SK-N-SH (cell line): ENCODE data around the gene C18orf63. TPM values are rescaled to one million over a fixed set of nuclear protein-coding genes. Genes with fewer than 3 reads are reported as not detected.
A peak's percentile ranks its signal among the peaks of the same experiment; 100 is the strongest.

Experiments
- CTCF ChIA-PET: fragments of 300-600, 350-600 bp; formaldehyde crosslinking; extraction: SDS; loops from one replicate; lab custom pipeline; 2021; lab: Yijun Ruan, JAX
- POLR2A ChIA-PET: fragments of 350-600 bp; sonication (Branson Sonifier 250); formaldehyde crosslinking; extraction: SDS; loops from one replicate; lab custom pipeline; 2020; ENCODE audit warnings: antibody characterized with exemption, inconsistent platforms; lab: Yijun Ruan, JAX
- DNase-seq: peaks from one replicate; pipeline ENCODE4 v3.0.0; 2012
- H2AFZ ChIP-seq: fragments of 200-600 bp; sonication (generic); 2 replicates; pipeline ENCODE4 v1.8.1; 2016; ENCODE audit warnings: antibody characterized with exemption, mild to moderate bottlenecking, low read depth
- H3F3A ChIP-seq: fragments of 200-600 bp; sonication (generic); replicated peaks from 2 replicates; pipeline ENCODE3; 2016; ENCODE audit warnings: antibody characterized with exemption, mild to moderate bottlenecking; ENCODE audit not compliant: insufficient read depth
- H3K27ac ChIP-seq, 2 experiments: fragments of 200-500 bp in 1 of 2; fragments of 200-600 bp in 1 of 2; sonication (Bioruptor generic) in 1 of 2; sonication (generic), shearing (Covaris generic) in 1 of 2; 2 replicates each; pipeline versions ENCODE4 v1.5.1 to v1.6.1; 2014 to 2016; ENCODE audit warnings: low read depth in 2 of 2, inconsistent platforms in 1 of 2, low read length in 1 of 2, mild to moderate bottlenecking in 1 of 2, mixed read lengths in 1 of 2
- H3K27me3 ChIP-seq: fragments of 200-600 bp; sonication (generic), shearing (Covaris generic); 2 replicates; pipeline ENCODE4 v1.6.1; 2016; ENCODE audit warnings: mixed run types; ENCODE audit not compliant: insufficient read depth
- H3K36me3 ChIP-seq, 2 experiments: fragments of 200-500 bp in 1 of 2; fragments of 200-600 bp in 1 of 2; sonication (Bioruptor generic) in 1 of 2; sonication (generic) in 1 of 2; replicated peaks in 1 of 2; 2 replicates each; pipeline versions ENCODE3 to v1.5.1; 2014 to 2016; ENCODE audit warnings: low read length in 1 of 2, mild to moderate bottlenecking in 1 of 2; ENCODE audit not compliant: insufficient read depth in 2 of 2, control insufficient read depth in 1 of 2
- H3K4me1 ChIP-seq, 2 experiments: fragments of 200-500 bp in 1 of 2; fragments of 200-600 bp in 1 of 2; sonication (Bioruptor generic) in 1 of 2; sonication (generic), shearing (Covaris generic) in 1 of 2; 2 replicates each; pipeline versions ENCODE4 v1.5.1 to v1.6.1; 2014 to 2016; ENCODE audit warnings: low read depth in 1 of 2, low read length in 1 of 2, mixed run types in 1 of 2; ENCODE audit not compliant: insufficient read depth in 2 of 2, control insufficient read depth in 1 of 2
- H3K4me2 ChIP-seq: fragments of 200-600 bp; sonication (generic), shearing (Covaris generic); 2 replicates; pipeline ENCODE4 v1.6.1; 2017; ENCODE audit warnings: mixed run types
- H3K4me3 ChIP-seq, 2 experiments: fragments of 200-500 bp in 1 of 2; fragments of 200-600 bp in 1 of 2; sonication (Bioruptor generic) in 1 of 2; sonication (generic), shearing (Covaris generic) in 1 of 2; 2 replicates each; pipeline versions ENCODE4 v1.5.1 to v1.8.1; 2014 to 2016; ENCODE audit warnings: low read depth in 2 of 2, inconsistent platforms in 1 of 2, low read length in 1 of 2, mild to moderate bottlenecking in 1 of 2, mixed read lengths in 1 of 2, moderate library complexity in 1 of 2
- H3K79me2 ChIP-seq: fragments of 200-600 bp; sonication (generic); 2 replicates; pipeline ENCODE4 v1.8.1; 2017; ENCODE audit warnings: mild to moderate bottlenecking; ENCODE audit not compliant: insufficient read depth
- H3K9ac ChIP-seq: fragments of 200-600 bp; sonication (generic); 2 replicates; pipeline ENCODE4 v1.6.1; 2017; ENCODE audit warnings: mixed run types
- H3K9me2 ChIP-seq: fragments of 200-600 bp; sonication (generic); 2 replicates; pipeline ENCODE4 v1.6.1; 2017; ENCODE audit warnings: mixed run types
- H3K9me3 ChIP-seq: fragments of 200-600 bp; sonication (generic); 2 replicates; pipeline ENCODE4 v1.6.1; 2017; ENCODE audit warnings: mixed run types, mild to moderate bottlenecking, moderate library complexity
- H4K20me1 ChIP-seq: fragments of 200-600 bp; sonication (generic); 2 replicates; pipeline ENCODE4 v1.6.1; 2017; ENCODE audit warnings: mild to moderate bottlenecking, mixed run types; ENCODE audit not compliant: insufficient read depth
- CTCF ChIP-seq: fragments of 200-600 bp; sonication (generic); IDR thresholded peaks from 2 replicates; pipeline ENCODE4 v1.6.1; 2017; ENCODE audit warnings: antibody characterized with exemption, mild to moderate bottlenecking, moderate library complexity
- ELF1 ChIP-seq: IDR thresholded peaks from 2 replicates; pipeline ENCODE4 v1.4.0; 2012
- FOXJ3 ChIP-seq: sonication (generic); formaldehyde crosslinking; IDR thresholded peaks from 2 replicates; pipeline ENCODE4 v1.5.1; 2020; ENCODE audit warnings: mild to moderate bottlenecking, missing genetic modification reagents
- FOXM1 ChIP-seq: IDR thresholded peaks from 2 replicates; pipeline ENCODE4 v1.4.0; 2012; ENCODE audit warnings: low read depth, mild to moderate bottlenecking
- GABPA ChIP-seq: IDR thresholded peaks from 2 replicates; pipeline ENCODE4 v1.4.0; 2012; ENCODE audit warnings: low read depth, mild to moderate bottlenecking
- GATA2 ChIP-seq: sonication (generic); formaldehyde crosslinking; IDR thresholded peaks from 2 replicates; pipeline ENCODE4 v1.5.0; 2020; ENCODE audit warnings: mild to moderate bottlenecking, missing genetic modification reagents
- MAX ChIP-seq: IDR thresholded peaks from 2 replicates; pipeline ENCODE4 v1.4.0; 2012; ENCODE audit warnings: low read depth
- MEF2A ChIP-seq: IDR thresholded peaks from 2 replicates; pipeline ENCODE4 v1.4.0; 2012; ENCODE audit warnings: low read depth, borderline replicate concordance
- MXI1 ChIP-seq: IDR thresholded peaks from 2 replicates; pipeline ENCODE4 v1.6.1; 2012; ENCODE audit warnings: mild to moderate bottlenecking, low read depth, low read length, improper control_type of control experiment
- NFIC ChIP-seq: IDR thresholded peaks from 2 replicates; pipeline ENCODE4 v1.4.0; 2012; ENCODE audit warnings: borderline replicate concordance
- NRF1 ChIP-seq: IDR thresholded peaks from 2 replicates; pipeline ENCODE4 v1.6.1; 2012; ENCODE audit warnings: low read depth, mild to moderate bottlenecking, low read length
- PBX3 ChIP-seq: IDR thresholded peaks from 2 replicates; pipeline ENCODE4; 2012
- RAD21 ChIP-seq: IDR thresholded peaks from 2 replicates; pipeline ENCODE4 v1.6.1; 2012; ENCODE audit warnings: mild to moderate bottlenecking, low read length
- RXRA ChIP-seq: IDR thresholded peaks from 2 replicates; pipeline ENCODE4 v1.4.0; 2012; ENCODE audit warnings: low read depth, mild to moderate bottlenecking, borderline replicate concordance
- SIN3A ChIP-seq: IDR thresholded peaks from 2 replicates; pipeline ENCODE4 v1.6.1; 2012; ENCODE audit warnings: low read depth, mild to moderate bottlenecking, low read length, moderate library complexity, borderline replicate concordance
- TAF1 ChIP-seq: IDR thresholded peaks from 2 replicates; pipeline ENCODE4 v1.6.1; 2012; ENCODE audit warnings: low read depth, mild to moderate bottlenecking, low read length, moderate library complexity, borderline replicate concordance
- TCF12 ChIP-seq: IDR thresholded peaks from 2 replicates; pipeline ENCODE4 v1.4.0; 2012
- TEAD4 ChIP-seq: IDR thresholded peaks from 2 replicates; pipeline ENCODE4 v1.4.0; 2012; ENCODE audit warnings: mild to moderate bottlenecking, borderline replicate concordance; ENCODE audit not compliant: insufficient read depth
- USF1 ChIP-seq: IDR thresholded peaks from 2 replicates; pipeline ENCODE4 v1.4.0; 2012; ENCODE audit warnings: low read depth, borderline replicate concordance
- USF2 ChIP-seq: fragments of 150-350 bp; IDR thresholded peaks from 2 replicates; pipeline ENCODE4 v1.6.1; 2017; ENCODE audit warnings: antibody characterized with exemption, low read length, low read depth, borderline replicate concordance
- YY1 ChIP-seq: IDR thresholded peaks from 2 replicates; pipeline ENCODE4 v1.4.0; 2012; ENCODE audit warnings: low read depth, mild to moderate bottlenecking
- WGBS: methylation state at CpG from one replicate; pipeline ENCODE4 v1.1.6; 2017; ENCODE audit warnings: low lambda C conversion rate; 5-methylcytosine and 5-hydroxymethylcytosine counted together
- polyA plus RNA-seq, 3 experiments: library from polyadenylated mRNA; depleted of rRNA; stranded (reverse); fragments of >200 nt; gene quantifications; 2 replicates each; pipeline ENCODE4 v1.2.3, GENCODE V29; 2012

Gene C18orf63
- polyA plus RNA-seq, 1 of the 3 experiments (the other 2 are of a cell fraction): not detected

GRCh38 chr18:74316257-74317170 is 875 bp downstream of the C18orf63 start:
- TF ChIP-seq FOXM1: no peak
- TF ChIP-seq RAD21: no peak
- no peak for TF ChIP-seq NFIC
- no peak for TF ChIP-seq MXI1
- peak; percentile 18; the same call in 1 of the 2 replicates for TF ChIP-seq TEAD4
- no peak for TF ChIP-seq TCF12
- H2AFZ ChIP-seq: no peak overlapping the region
- no peak overlapping the region for H3K27ac ChIP-seq
- H3K9me2 ChIP-seq: no peaks in the 10 kb centered on the region
- H3K4me3 ChIP-seq: no peak overlapping the region
- POLR2A ChIA-PET: no interaction called here
- no peaks in the 10 kb centered on the region for H3K79me2 ChIP-seq
- no peak overlapping the region for H3K4me2 ChIP-seq
- H3K36me3 ChIP-seq: no peaks in the 10 kb centered on the region
- no peak overlapping the region for H3K9ac ChIP-seq
- H3K4me1 ChIP-seq: no peaks in the 10 kb centered on the region
- no peaks in the 10 kb centered on the region for H3K9me3 ChIP-seq
- WGBS: 31% methylated on average over 19 of the region's 29 CpGs
- CTCF ChIA-PET: interaction anchor here (0.7 to 2.5 kb wide), 2 partner anchors 26 to 159 kb away, joined by 3 to 7 read pairs; no protein-coding TSS in a partner anchor
- no peaks in the 10 kb centered on the region for H3F3A ChIP-seq
- H3K27me3 ChIP-seq: peaks cover 23% of the 10 kb centered on the region; the same call in 1 of the 2 replicates
- no peaks in the 10 kb centered on the region for H4K20me1 ChIP-seq
- DNase-seq: no peak

- no peak overlapping the region for H3K27ac ChIP-seq
- no peaks in the 10 kb centered on the region for H3K79me2 ChIP-seq
- H3K9me2 ChIP-seq: no peaks in the 10 kb centered on the region
- H3K4me1 ChIP-seq: no peaks in the 10 kb centered on the region
- H3K4me3 ChIP-seq: no peak overlapping the region
- POLR2A ChIA-PET: no interaction called here
- no peak overlapping the region for H2AFZ ChIP-seq
- no peaks in the 10 kb centered on the region for H4K20me1 ChIP-seq
- WGBS: 42% methylated on average over 2 of the region's 2 CpGs
- no peaks in the 10 kb centered on the region for H3K36me3 ChIP-seq
- TF ChIP-seq PBX3 (no peak), YY1 (no peak), TAF1 (no peak), MXI1 (no peak), NRF1 (no peak), USF1 (no peak), GABPA (no peak), GATA2 (CRISPR knock-in tag) (no peak), MEF2A (no peak), FOXJ3 (CRISPR knock-in tag) (no peak), MAX (no peak), TCF12 (no peak), CTCF (no peak), ELF1 (no peak), USF2 (no peak), SIN3A (no peak), NFIC (no peak), RAD21 (no peak), FOXM1 (no peak), RXRA (no peak)
- TF ChIP-seq, all 33 proteins: peak for 0
- Histone ChIP-seq H3K4me2 (no peak overlapping the region), H3K9ac (no peak overlapping the region), H3K27me3 (no peaks in the 10 kb centered on the region), H3F3A (no peaks in the 10 kb centered on the region), H3K9me3 (no peaks in the 10 kb centered on the region)
- DNase-seq: no peak
- CTCF ChIA-PET: interaction anchor here (1.0 kb wide), 1 partner anchor 16 kb away, joined by 3 read pairs; no protein-coding TSS in a partner anchor
Measured at GRCh38 chr18:74326231-74326630, 10.6 kb downstream of the C18orf63 start.
